AG10803 (cell line): ENCODE measurements around the gene MYBPH.
A peak's percentile ranks its signal among the peaks of the same experiment; 100 is the strongest.

Source experiments
- DNase-seq: peaks from one replicate; pipeline ENCODE4 v3.0.0; 2010; ENCODE audit warnings: low read depth
- H3K4me3 ChIP-seq: 2 replicates; pipeline ENCODE4 v1.5.1; 2011; ENCODE audit warnings: mild to moderate bottlenecking, low read length, control low read depth
- CTCF ChIP-seq: conservative IDR thresholded peaks from 2 replicates; pipeline ENCODE4 v1.5.1; 2011; ENCODE audit warnings: mild to moderate bottlenecking, low read length, control low read depth, inconsistent platforms

MYBPH gene

GRCh38 chr1:203128716-203129500 lies 46.7 kb downstream of the MYBPH start:
- DNase-seq, result no peak
- TF ChIP-seq CTCF, result no peak
- no peak overlapping the region for H3K4me3 ChIP-seq

GRCh38 chr1:203128431-203128715 lies 47.3 kb downstream of the MYBPH start:
- DNase-seq, result no peak
- TF ChIP-seq CTCF, result no peak
- peak overlapping the region; percentile 58; the same call in 1 of the 2 replicates for H3K4me3 ChIP-seq

GRCh38 chr1:203127666-203128430 lies 47.8 kb downstream of the MYBPH start, which contains the start of gene ADORA1:
Gene ADORA1, plus strand, starts transcription at chr1:203127726. Its CDS starts 1,116 bp downstream, at chr1:203128842.
- H3K4me3 ChIP-seq, result peak within 1 kb of the TSS; percentile 58
- DNase-seq, result peak; percentile 53
- peak; percentile 16; the same call in 1 of the 2 replicates for TF ChIP-seq CTCF

- peak overlapping the region; percentile 58 for H3K4me3 ChIP-seq
- TF ChIP-seq CTCF, result no peak
- peak; percentile 12 for DNase-seq
Observed at GRCh38 chr1:203126866-203127665, 48.6 kb downstream of the MYBPH start.

GRCh38 chr1:203126151-203126865 lies 49.3 kb downstream of the MYBPH start:
- DNase-seq, result peak; percentile 43
- TF ChIP-seq CTCF, result peak; percentile 72
- H3K4me3 ChIP-seq, result no peak overlapping the region

- DNase-seq, result no peak
- TF ChIP-seq CTCF, result no peak
- no peak overlapping the region for H3K4me3 ChIP-seq
Observed at GRCh38 chr1:203124546-203125317, 50.9 kb downstream of the MYBPH start.
